HepG2 (cell line): ENCODE data around the gene LAMA5. TPM values are rescaled to one million over a fixed set of nuclear protein-coding genes. Genes with fewer than 3 reads are reported as not detected.

ENCODE experiments used
- ATAC-seq: fragments of 200-7000 bp; cut with Tn5 transposase; 3 replicates; pipeline ENCODE4 v1.9.1; 2020; ENCODE audit warnings: mild to moderate bottlenecking, moderate library complexity
- BruUV-seq: library from RNA; stranded (reverse); fragments of 400-500 nt; replicated peaks from 2 replicates; lab custom pipeline; 2021; lab: Mats Ljungman, UMichigan
- CTCF ChIA-PET: fragments of 300-600 bp; formaldehyde crosslinking; extraction: SDS; loops from one replicate; lab custom pipeline; 2021; ENCODE audit warnings: low total read pairs, inconsistent platforms, low intra/inter-chr PET ratio; lab: Yijun Ruan, JAX
- POLR2A ChIA-PET: fragments of 350-600 bp; sonication (Branson Sonifier 250); formaldehyde crosslinking; loops from one replicate; lab custom pipeline; 2020; ENCODE audit warnings: antibody characterized with exemption, inconsistent platforms; lab: Yijun Ruan, JAX
- DNase-seq: peaks from one replicate; pipeline ENCODE4 v3.0.0-alpha.2; 2015; ENCODE audit warnings: low spot score
- FAIRE-seq: peaks from 3 replicates; lab custom pipeline; 2011; peaks lifted over from hg19 to GRCh38; lab: Jason Lieb, UNC
- H2AFZ ChIP-seq: one replicate; pipeline ENCODE4 v1.6.1; 2011; ENCODE audit warnings: low read length, inconsistent platforms
- H3K27ac ChIP-seq: fragments of 300-600 bp; 3 replicates; pipeline ENCODE4 v1.8.0; 2011; ENCODE audit warnings: mixed run types, mild to moderate bottlenecking, mixed read lengths, low read length, inconsistent platforms; ENCODE audit not compliant: insufficient read depth; ENCODE audit errors: extremely low read length
- H3K27me3 ChIP-seq, 2 experiments: fragments of 200-600 bp in 1 of 2; 2 replicates in 1 of 2; 3 replicates in 1 of 2; pipeline versions ENCODE4 v1.6.0 to v1.8.0; 2011; ENCODE audit warnings: low read length in 2 of 2, mild to moderate bottlenecking in 2 of 2, moderate library complexity in 2 of 2, inconsistent platforms in 1 of 2; ENCODE audit not compliant: insufficient read depth in 2 of 2, control insufficient read depth in 1 of 2
- H3K36me3 ChIP-seq, 2 experiments: fragments of 200-600 bp in 1 of 2; replicated peaks in 1 of 2; 2 replicates in 1 of 2; 3 replicates in 1 of 2; pipeline versions ENCODE4 v1.5.1 to v1.8.0; 2011; ENCODE audit warnings: low read length in 2 of 2, inconsistent platforms in 1 of 2; ENCODE audit not compliant: insufficient read depth in 2 of 2, control insufficient read depth in 1 of 2
- H3K4me1 ChIP-seq: 2 replicates; pipeline ENCODE4 v1.5.1; 2012; ENCODE audit warnings: low read length, inconsistent platforms; ENCODE audit not compliant: insufficient read depth
- H3K4me2 ChIP-seq: 2 replicates; pipeline ENCODE4 v1.6.0; 2011; ENCODE audit warnings: low read depth, low read length, inconsistent platforms
- H3K4me3 ChIP-seq, 3 experiments: fragments of 200-600 bp in 1 of 3; sonication (generic), shearing (Covaris generic) in 1 of 3; replicated peaks in 1 of 3; 2 replicates each; pipeline ENCODE4 v1.5.1; 2011 to 2016; ENCODE audit warnings: low read length in 3 of 3, inconsistent platforms in 2 of 3, low read depth in 2 of 3, mild to moderate bottlenecking in 2 of 3, control low read depth in 1 of 3, mixed read lengths in 1 of 3; ENCODE audit not compliant: insufficient read depth in 1 of 3
- H3K79me2 ChIP-seq: one replicate; pipeline ENCODE4 v1.6.1; 2011; ENCODE audit warnings: low read length, inconsistent platforms; ENCODE audit not compliant: insufficient read depth
- H3K9ac ChIP-seq: 2 replicates; pipeline ENCODE4 v1.6.0; 2011; ENCODE audit warnings: mild to moderate bottlenecking, low read depth, low read length, inconsistent platforms; ENCODE audit not compliant: insufficient read depth
- H3K9me3 ChIP-seq: 2 replicates; pipeline ENCODE4 v1.5.1; 2012; ENCODE audit warnings: mild to moderate bottlenecking, low read length
- H4K20me1 ChIP-seq: 2 replicates; pipeline ENCODE4 v1.6.0; 2011; ENCODE audit warnings: inconsistent platforms, mild to moderate bottlenecking, low read length, moderate library complexity; ENCODE audit not compliant: insufficient read depth
- CAMTA2 ChIP-seq: sonication (generic); formaldehyde crosslinking; IDR thresholded peaks from 2 replicates; pipeline ENCODE4 v1.4.0; 2020; ENCODE audit warnings: mild to moderate bottlenecking, missing genetic modification reagents, borderline replicate concordance
- DZIP1 ChIP-seq: sonication (generic); formaldehyde crosslinking; IDR thresholded peaks from 2 replicates; pipeline ENCODE4 v1.5.0; 2020; ENCODE audit warnings: mild to moderate bottlenecking, missing genetic modification reagents
- KLF15 ChIP-seq: sonication (generic); formaldehyde crosslinking; IDR thresholded peaks from 2 replicates; pipeline ENCODE4 v1.8.1; 2023; ENCODE audit warnings: borderline replicate concordance, mild to moderate bottlenecking, inconsistent platforms, missing genetic modification reagents, mixed read lengths
- POLR2G ChIP-seq: fragments of 200-400 bp; formaldehyde crosslinking; IDR thresholded peaks from 2 replicates; pipeline ENCODE4 v1.6.1; 2018; ENCODE audit warnings: mild to moderate bottlenecking, low read depth, low read length, moderate library complexity
- RXRB ChIP-seq: IDR thresholded peaks from 2 replicates; pipeline ENCODE4 v1.6.1; 2016; ENCODE audit warnings: borderline replicate concordance, missing genetic modification reagents, missing compliant biosample characterization
- SP2 ChIP-seq: sonication (generic); formaldehyde crosslinking; IDR thresholded peaks from 2 replicates; pipeline ENCODE4 v1.5.1; 2020; ENCODE audit warnings: mild to moderate bottlenecking, missing genetic modification reagents
- SPEN ChIP-seq: sonication (generic); formaldehyde crosslinking; IDR thresholded peaks from 2 replicates; pipeline ENCODE4 v1.5.1; 2020; ENCODE audit warnings: low read depth, mild to moderate bottlenecking, missing genetic modification reagents
- ZKSCAN5 ChIP-seq: sonication (generic); formaldehyde crosslinking; IDR thresholded peaks from 2 replicates; pipeline ENCODE4 v1.5.1; 2020; ENCODE audit warnings: mild to moderate bottlenecking, missing genetic modification reagents
- ZNF256 ChIP-seq: sonication (generic); formaldehyde crosslinking; conservative IDR thresholded peaks from 2 replicates; pipeline ENCODE4 v1.4.0; 2020; ENCODE audit warnings: missing genetic modification reagents
- ZNF337 ChIP-seq: sonication (generic); formaldehyde crosslinking; IDR thresholded peaks from 2 replicates; pipeline ENCODE4 v1.5.1; 2020; ENCODE audit warnings: missing genetic modification reagents, low read depth, mild to moderate bottlenecking, borderline replicate concordance
- ZNF441 ChIP-seq: sonication (generic); formaldehyde crosslinking; IDR thresholded peaks from 2 replicates; pipeline ENCODE4 v1.7.0; 2021; ENCODE audit warnings: missing genetic modification reagents, borderline replicate concordance
- ZNF484 ChIP-seq: sonication (generic); formaldehyde crosslinking; IDR thresholded peaks from 2 replicates; pipeline ENCODE4 v1.5.1; 2020; ENCODE audit warnings: mild to moderate bottlenecking, low read depth, missing genetic modification reagents, borderline replicate concordance
- ZNF550 ChIP-seq: sonication (generic); formaldehyde crosslinking; IDR thresholded peaks from 2 replicates; pipeline ENCODE4 v1.4.0; 2020; ENCODE audit warnings: mild to moderate bottlenecking, missing genetic modification reagents, borderline replicate concordance
- WGBS: methylation state at CpG from one replicate; pipeline ENCODE4 v1.1.6; 2017; ENCODE audit warnings: low lambda C conversion rate; 5-methylcytosine and 5-hydroxymethylcytosine counted together
- in situ Hi-C: cut with HindIII; loops from 2 replicates; pipeline ENCODE4 v1.10.0; 2017; ENCODE audit warnings: low pct_unique_long_range_greater_than_20kb; ENCODE audit not compliant: extremely low pct_ligation_motif_present
- intact Hi-C: fragments of 100-400 bp; cut with micrococcal nuclease; formaldehyde crosslinking; loops from one replicate; pipeline ENCODE4 v1.10.0; 2022; ENCODE audit not compliant: unreplicated experiment
- polyA plus RNA-seq, 8 experiments: library from polyadenylated mRNA; depleted of rRNA in 3 of 8; stranded (reverse) in 7 of 8; unstranded in 1 of 8; fragments of >200 nt; fragmentation: Illumina TruSeq in 4 of 8; extraction: Trizol in 4 of 8; gene quantifications; 2 replicates each; pipeline versions ENCODE4 v1.2.1 to v1.2.3, GENCODE V29; 2011 to 2016; ENCODE audit warnings: low read depth in 4 of 8, missing spikeins in 1 of 8, mixed read lengths in 1 of 8; ENCODE audit not compliant: insufficient read depth in 1 of 8
- total RNA-seq, 5 experiments: library from RNA; depleted of rRNA; stranded (reverse); fragments of >200 nt; fragmentation: Illumina TruSeq; extraction: Trizol; gene quantifications; 2 replicates each; pipeline ENCODE4 v1.2.3, GENCODE V29; 2016; ENCODE audit warnings: low read depth in 1 of 5
- TF ChIP-seq, protein P1 (sequence below): sonication (generic); formaldehyde crosslinking; IDR thresholded peaks from 2 replicates; pipeline ENCODE4 v1.4.0; 2020; ENCODE audit warnings: missing genetic modification reagents, mild to moderate bottlenecking, borderline replicate concordance

LAMA5 gene
- total and polyA plus RNA-seq, 2 of the 13 experiments (the other 11 are each of a cell fraction or from before 2014, with no cell fraction given) = 21.0 to 44.7 TPM

DNA sequence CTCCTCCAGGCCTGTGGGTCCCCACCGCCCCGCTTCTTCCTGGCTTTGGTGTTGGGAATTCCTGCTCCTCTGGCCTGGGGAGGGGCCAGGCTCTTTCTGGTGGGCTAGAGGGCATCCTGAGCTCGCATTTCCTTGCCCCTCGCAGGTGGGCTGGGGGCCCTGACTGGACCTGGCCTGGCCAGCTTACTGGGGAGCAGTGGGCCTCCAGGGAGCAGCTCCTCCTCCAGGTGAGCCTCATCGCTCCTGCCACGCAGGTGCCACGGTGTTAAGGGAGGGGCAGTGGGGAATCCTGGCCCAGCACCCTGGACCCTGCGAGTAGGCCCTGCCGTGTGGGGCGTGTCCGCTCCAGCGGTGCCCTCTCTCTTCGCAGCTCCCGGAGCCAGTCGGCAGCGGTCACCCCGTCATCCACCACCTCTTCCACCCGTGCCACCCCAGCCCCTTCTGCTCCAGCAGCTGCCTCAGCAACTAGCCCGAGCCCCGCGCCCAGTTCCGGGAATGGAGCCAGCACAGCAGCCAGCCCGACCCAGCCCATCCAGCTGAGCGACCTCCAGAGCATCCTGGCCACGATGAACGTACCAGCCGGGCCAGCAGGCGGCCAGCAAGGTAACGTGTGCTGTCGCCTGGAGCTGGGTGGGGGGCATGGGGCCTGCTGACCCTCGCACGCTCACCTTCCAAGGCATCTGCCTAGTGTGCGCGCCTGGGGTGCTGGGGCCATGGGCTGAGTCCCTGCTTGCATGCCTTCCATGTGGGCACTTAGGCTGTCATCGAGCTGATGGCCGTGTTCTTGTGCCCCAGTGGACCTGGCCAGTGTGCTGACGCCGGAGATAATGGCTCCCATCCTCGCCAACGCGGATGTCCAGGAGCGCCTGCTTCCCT is 59.6 kb downstream of the LAMA5 start (continued):
- TF ChIP-seq DZIP1 (CRISPR knock-in tag) = 0 out of 2 replicates have a peak, but pooled peaks have one; percentile 11
- no peak for TF ChIP-seq ZKSCAN5
- 0 out of 2 replicates have a peak, but pooled peaks have one; percentile 43 for TF ChIP-seq CAMTA2 (CRISPR knock-in tag)
- TF ChIP-seq KLF15 (CRISPR knock-in tag) = peak; percentile 56; the same call in 1 of the 2 replicates
- 0 out of 2 replicates have a peak, but pooled peaks have one; percentile 23 for TF ChIP-seq ZNF484 (CRISPR knock-in tag)
- TF ChIP-seq SPEN (CRISPR knock-in tag) = 0 out of 2 replicates have a peak, but pooled peaks have one; percentile 9
- TF ChIP-seq, all 625 proteins: peak for 22

- Histone ChIP-seq H3K9me3 (no peaks in the 10 kb centered on the region), H3K79me2 (peaks cover 32% of the 10 kb centered on the region), H3K4me2 (no peak overlapping the region), H3K9ac (no peak overlapping the region), H3K4me3 (no peak overlapping the region), H2AFZ (no peak overlapping the region), H3K27me3 (no peaks in the 10 kb centered on the region; a peak in 1 of 5 replicates), H3K27ac (no peak overlapping the region), H3K36me3 (peaks cover 39 to 70% of the 10 kb centered on the region in 2 experiments), H3K4me1 (peaks cover 31% of the 10 kb centered on the region), H4K20me1 (peaks cover 25% of the 10 kb centered on the region)
- FAIRE-seq (no peak), ATAC-seq (no peak), DNase-seq (no peak)
- CTCF ChIA-PET = no interaction called here
- in situ Hi-C loops (no loop called here), intact Hi-C loops (no loop called here)
- POLR2A ChIA-PET = interaction anchor here (1.2 to 8.3 kb wide), 3 partner anchors 61 to 80 kb away, joined by 3 to 187 read pairs (median 88); partner anchors contain the start of genes LAMA5 and RPS21
- 96% methylated on average over 27 of the region's 27 CpGs for WGBS
- BruUV-seq = no TSS peak
- no peak for TF ChIP-seq ZNF441 (CRISPR knock-in tag)
- TF ChIP-seq RXRB (CRISPR knock-in tag) = no peak
- TF ChIP-seq ZNF337 = no peak
- no peak for TF ChIP-seq ZNF550 (CRISPR knock-in tag)
- TF ChIP-seq POLR2G = peak; percentile 9; the same call in 1 of the 2 replicates
- TF ChIP-seq, protein P1, sequence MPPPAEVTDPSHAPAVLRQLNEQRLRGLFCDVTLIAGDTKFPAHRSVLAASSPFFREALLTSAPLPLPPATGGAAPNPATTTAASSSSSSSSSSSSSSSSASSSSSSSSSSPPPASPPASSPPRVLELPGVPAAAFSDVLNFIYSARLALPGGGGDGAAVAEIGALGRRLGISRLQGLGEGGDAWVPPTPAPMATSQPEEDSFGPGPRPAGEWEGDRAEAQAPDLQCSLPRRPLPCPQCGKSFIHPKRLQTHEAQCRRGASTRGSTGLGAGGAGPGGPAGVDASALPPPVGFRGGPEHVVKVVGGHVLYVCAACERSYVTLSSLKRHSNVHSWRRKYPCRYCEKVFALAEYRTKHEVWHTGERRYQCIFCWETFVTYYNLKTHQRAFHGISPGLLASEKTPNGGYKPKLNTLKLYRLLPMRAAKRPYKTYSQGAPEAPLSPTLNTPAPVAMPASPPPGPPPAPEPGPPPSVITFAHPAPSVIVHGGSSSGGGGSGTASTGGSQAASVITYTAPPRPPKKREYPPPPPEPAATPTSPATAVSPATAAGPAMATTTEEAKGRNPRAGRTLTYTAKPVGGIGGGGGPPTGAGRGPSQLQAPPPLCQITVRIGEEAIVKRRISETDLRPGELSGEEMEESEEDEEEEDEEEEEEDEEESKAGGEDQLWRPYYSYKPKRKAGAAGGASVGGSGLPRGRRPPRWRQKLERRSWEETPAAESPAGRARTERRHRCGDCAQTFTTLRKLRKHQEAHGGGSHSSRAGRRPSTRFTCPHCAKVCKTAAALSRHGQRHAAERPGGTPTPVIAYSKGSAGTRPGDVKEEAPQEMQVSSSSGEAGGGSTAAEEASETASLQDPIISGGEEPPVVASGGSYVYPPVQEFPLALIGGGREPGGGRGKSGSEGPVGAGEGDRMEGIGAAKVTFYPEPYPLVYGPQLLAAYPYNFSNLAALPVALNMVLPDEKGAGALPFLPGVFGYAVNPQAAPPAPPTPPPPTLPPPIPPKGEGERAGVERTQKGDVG = no peak
- TF ChIP-seq ZNF256 (CRISPR knock-in tag) = no peak
- TF ChIP-seq SP2 = no peak
These were observed 60.5 kb downstream of the LAMA5 start for GRCh38 chr20:62306414-62307187.
